OCI-LY3 (cell line): Measurements from ENCODE around the gene DENND1C.

Experiments
- EZH2phosphoT487 ChIP-seq: fragments of 200-600 bp; shearing (Covaris generic); IDR thresholded peaks from 2 replicates; pipeline ENCODE4 v1.6.1; 2018; ENCODE audit warnings: antibody characterized with exemption, mixed run types, low read depth
- TF ChIP-seq, protein P1 (sequence below): fragments of 200-600, 300-600 bp; sonication (generic); IDR thresholded peaks from 2 replicates; pipeline ENCODE4 v1.5.1; 2014; ENCODE audit warnings: antibody characterized with exemption, low read length, low read depth

DNA sequence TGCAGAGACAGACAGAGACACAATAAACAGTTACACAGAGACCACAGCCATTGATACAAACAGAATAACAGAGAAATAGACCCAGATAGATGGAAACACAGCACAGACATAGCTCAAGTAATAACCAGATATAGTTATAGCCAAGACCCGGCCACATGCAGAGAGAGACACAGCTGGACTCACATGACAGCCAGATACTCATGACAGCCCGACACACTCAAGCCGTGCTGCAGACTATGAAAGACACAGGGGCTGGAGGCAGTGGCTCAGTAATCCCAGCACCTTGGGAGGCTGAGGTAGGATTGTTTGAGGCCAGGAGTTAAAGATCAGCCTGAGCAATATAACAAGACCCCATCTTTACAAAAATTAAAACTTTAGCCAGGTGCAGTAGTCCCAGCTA is 1.6 kb upstream of the DENND1C start:
- TF ChIP-seq, protein P1, sequence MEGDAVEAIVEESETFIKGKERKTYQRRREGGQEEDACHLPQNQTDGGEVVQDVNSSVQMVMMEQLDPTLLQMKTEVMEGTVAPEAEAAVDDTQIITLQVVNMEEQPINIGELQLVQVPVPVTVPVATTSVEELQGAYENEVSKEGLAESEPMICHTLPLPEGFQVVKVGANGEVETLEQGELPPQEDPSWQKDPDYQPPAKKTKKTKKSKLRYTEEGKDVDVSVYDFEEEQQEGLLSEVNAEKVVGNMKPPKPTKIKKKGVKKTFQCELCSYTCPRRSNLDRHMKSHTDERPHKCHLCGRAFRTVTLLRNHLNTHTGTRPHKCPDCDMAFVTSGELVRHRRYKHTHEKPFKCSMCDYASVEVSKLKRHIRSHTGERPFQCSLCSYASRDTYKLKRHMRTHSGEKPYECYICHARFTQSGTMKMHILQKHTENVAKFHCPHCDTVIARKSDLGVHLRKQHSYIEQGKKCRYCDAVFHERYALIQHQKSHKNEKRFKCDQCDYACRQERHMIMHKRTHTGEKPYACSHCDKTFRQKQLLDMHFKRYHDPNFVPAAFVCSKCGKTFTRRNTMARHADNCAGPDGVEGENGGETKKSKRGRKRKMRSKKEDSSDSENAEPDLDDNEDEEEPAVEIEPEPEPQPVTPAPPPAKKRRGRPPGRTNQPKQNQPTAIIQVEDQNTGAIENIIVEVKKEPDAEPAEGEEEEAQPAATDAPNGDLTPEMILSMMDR, result no peak
- no peak for TF ChIP-seq EZH2phosphoT487
